Vagina (tissue), 2 donors: ENCODE data around the gene ARHGEF4.

ENCODE experiments used
- CTCF ChIP-seq, 3 experiments: fragments of 450-650 bp in 2 of 3; fragments of 200-600 bp in 1 of 3; sonication (generic) in 1 of 3; IDR thresholded peaks; one replicate each; pipeline ENCODE4 v1.5.1; 2017 to 2019; ENCODE audit warnings: antibody characterized with exemption in 3 of 3, mild to moderate bottlenecking in 2 of 3, moderate library complexity in 2 of 3
- POLR2A ChIP-seq, 2 donors: fragments of 450-650 bp; IDR thresholded peaks; one replicate each; pipeline ENCODE4 v1.6.1; 2017; ENCODE audit warnings: antibody characterized with exemption in 2 of 2, mild to moderate bottlenecking in 2 of 2, moderate library complexity in 2 of 2

GRCh38 chr2:131092458-131093005 lies 255.8 kb downstream of the ARHGEF4 start:
- TF ChIP-seq CTCF (IDR thresholded peaks at IDR 0.05) (no peak), POLR2A (IDR thresholded peaks at IDR 0.05) (no peak)
